ENCODE results near the gene HIVEP3. TPM values are rescaled to one million over a fixed set of nuclear protein-coding genes. Genes with fewer than 3 reads are reported as not detected.

The HIVEP3 gene
- total RNA-seq, 1 donor from 2014 or later, result 8.9 TPM

- peaks cover 18% of the 10 kb centered on the region for H3K36me3 Mint-ChIP-seq (ENCODE audit: low read depth, unreplicated experiment)
Measured at GRCh38 chr1:41592451-41593125, 326.1 kb downstream of the HIVEP3 start.

GRCh38 chr1:41591891-41592290, 326.8 kb downstream of the HIVEP3 start:
- peaks cover 7% of the 10 kb centered on the region for H3K4me1 Mint-ChIP-seq (ENCODE audit: low read depth, unreplicated experiment)
- Histone ChIP-seq H2AFZ (ENCODE audit: low read depth, low read length) (no peak overlapping the region), H3K4me2 (ENCODE audit: low read length) (no peak overlapping the region), H3K36me3 (ENCODE audit: insufficient read depth, low read length) (peaks cover 3% of the 10 kb centered on the region), H3K79me2 (ENCODE audit: insufficient read depth, low read length) (peaks cover 7% of the 10 kb centered on the region), H3K4me3 (ENCODE audit: insufficient read depth, low read depth, low read length) (no peak overlapping the region), H4K20me1 (ENCODE audit: insufficient read depth, low read length) (peaks cover 18% of the 10 kb centered on the region), H3K9ac (ENCODE audit: low read length) (no peak overlapping the region), H3K27ac (ENCODE audit: low read depth, low read length) (no peak overlapping the region), H3K4me1 (ENCODE audit: insufficient read depth, low read length) (no peaks in the 10 kb centered on the region), H3K9me3 (ENCODE audit: insufficient read depth, low read depth, low read length) (no peaks in the 10 kb centered on the region), H3K27me3 (ENCODE audit: insufficient read depth, low read length) (no peaks in the 10 kb centered on the region)
- TF ChIP-seq EZH2 (IDR thresholded peaks at IDR 0.05; ENCODE audit: insufficient read depth, low read length) (no peak), CTCF (IDR thresholded peaks at IDR 0.05; ENCODE audit: insufficient read depth, low read depth, low read length) (no peak)
- peaks cover 20% of the 10 kb centered on the region for H3K36me3 Mint-ChIP-seq (ENCODE audit: low read depth, unreplicated experiment)
- DNase-seq (ENCODE audit: low read depth) (no peak), FAIRE-seq (no peak)
- H3K27me3 Mint-ChIP-seq (ENCODE audit: low read depth, unreplicated experiment), result peaks cover 12% of the 10 kb centered on the region
- no peak overlapping the region for H3K4me3 Mint-ChIP-seq (ENCODE audit: unreplicated experiment)
- H3K9me3 Mint-ChIP-seq (ENCODE audit: unreplicated experiment), result peaks cover 15% of the 10 kb centered on the region
- H3K27ac Mint-ChIP-seq (ENCODE audit: unreplicated experiment), result no peak overlapping the region

More at GRCh38 chr1:41592451-41593125, 326.1 kb downstream of the HIVEP3 start:
- Histone ChIP-seq H3K27ac (ENCODE audit: low read depth, low read length) (no peak overlapping the region), H3K4me2 (ENCODE audit: low read length) (no peak overlapping the region), H4K20me1 (ENCODE audit: insufficient read depth, low read length) (peaks cover 22% of the 10 kb centered on the region), H2AFZ (ENCODE audit: low read depth, low read length) (no peak overlapping the region), H3K4me1 (ENCODE audit: insufficient read depth, low read length) (no peaks in the 10 kb centered on the region), H3K27me3 (ENCODE audit: insufficient read depth, low read length) (no peaks in the 10 kb centered on the region), H3K36me3 (ENCODE audit: insufficient read depth, low read length) (peaks cover 2% of the 10 kb centered on the region), H3K9me3 (ENCODE audit: insufficient read depth, low read depth, low read length) (no peaks in the 10 kb centered on the region), H3K4me3 (ENCODE audit: insufficient read depth, low read depth, low read length) (no peak overlapping the region), H3K79me2 (ENCODE audit: insufficient read depth, low read length) (peaks cover 14% of the 10 kb centered on the region), H3K9ac (ENCODE audit: low read length) (no peak overlapping the region)
- no peak for TF ChIP-seq CTCF (IDR thresholded peaks at IDR 0.05; ENCODE audit: insufficient read depth, low read depth, low read length)
- no peak for TF ChIP-seq EZH2 (IDR thresholded peaks at IDR 0.05; ENCODE audit: insufficient read depth, low read length)
- peaks cover 8% of the 10 kb centered on the region for H3K27me3 Mint-ChIP-seq (ENCODE audit: low read depth, unreplicated experiment)
- H3K9me3 Mint-ChIP-seq (ENCODE audit: unreplicated experiment), result peaks cover 13% of the 10 kb centered on the region
- FAIRE-seq (no peak), DNase-seq (ENCODE audit: low read depth) (no peak)
- H3K4me1 Mint-ChIP-seq (ENCODE audit: low read depth, unreplicated experiment), result peaks cover 9% of the 10 kb centered on the region
- no peak overlapping the region for H3K27ac Mint-ChIP-seq (ENCODE audit: unreplicated experiment)
- no peak overlapping the region for H3K4me3 Mint-ChIP-seq (ENCODE audit: unreplicated experiment)

- DNase-seq (ENCODE audit: low read depth), result no peak
- H3K27ac Mint-ChIP-seq (ENCODE audit: unreplicated experiment), result no peak overlapping the region
Measured at GRCh38 chr1:41590331-41590730, 328.4 kb downstream of the HIVEP3 start.

More at GRCh38 chr1:41590331-41590730, 328.4 kb downstream of the HIVEP3 start:
- Histone ChIP-seq H4K20me1 (ENCODE audit: insufficient read depth, low read length) (peaks cover 27% of the 10 kb centered on the region), H3K27ac (ENCODE audit: low read depth, low read length) (no peak overlapping the region), H3K4me3 (ENCODE audit: insufficient read depth, low read depth, low read length) (no peak overlapping the region), H2AFZ (ENCODE audit: low read depth, low read length) (no peak overlapping the region), H3K27me3 (ENCODE audit: insufficient read depth, low read length) (no peaks in the 10 kb centered on the region), H3K9ac (ENCODE audit: low read length) (no peak overlapping the region), H3K4me1 (ENCODE audit: insufficient read depth, low read length) (no peaks in the 10 kb centered on the region), H3K79me2 (ENCODE audit: insufficient read depth, low read length) (no peaks in the 10 kb centered on the region), H3K9me3 (ENCODE audit: insufficient read depth, low read depth, low read length) (no peaks in the 10 kb centered on the region), H3K4me2 (ENCODE audit: low read length) (no peak overlapping the region), H3K36me3 (ENCODE audit: insufficient read depth, low read length) (peaks cover 4% of the 10 kb centered on the region)
- TF ChIP-seq CTCF (IDR thresholded peaks at IDR 0.05; ENCODE audit: insufficient read depth, low read depth, low read length) (no peak), EZH2 (IDR thresholded peaks at IDR 0.05; ENCODE audit: insufficient read depth, low read length) (no peak)
- Mint-ChIP-seq H3K36me3 (ENCODE audit: low read depth, unreplicated experiment) (peaks cover 21% of the 10 kb centered on the region), H3K4me3 (ENCODE audit: unreplicated experiment) (no peak overlapping the region), H3K9me3 (ENCODE audit: unreplicated experiment) (peaks cover 20% of the 10 kb centered on the region), H3K4me1 (ENCODE audit: low read depth, unreplicated experiment) (peaks cover 4% of the 10 kb centered on the region), H3K27me3 (ENCODE audit: low read depth, unreplicated experiment) (peaks cover 23% of the 10 kb centered on the region)
- no peak for FAIRE-seq

All from astrocyte (in vitro differentiated cells and primary cell).